Raji (cell line): ENCODE results near the gene LAMA3.

Experiments
- POLR2A ChIP-seq: IDR thresholded peaks from 2 replicates; pipeline ENCODE4 v1.6.1; 2011; ENCODE audit warnings: low read depth, low read length, control low read depth; ENCODE audit not compliant: insufficient read depth

Gene LAMA3

DNA sequence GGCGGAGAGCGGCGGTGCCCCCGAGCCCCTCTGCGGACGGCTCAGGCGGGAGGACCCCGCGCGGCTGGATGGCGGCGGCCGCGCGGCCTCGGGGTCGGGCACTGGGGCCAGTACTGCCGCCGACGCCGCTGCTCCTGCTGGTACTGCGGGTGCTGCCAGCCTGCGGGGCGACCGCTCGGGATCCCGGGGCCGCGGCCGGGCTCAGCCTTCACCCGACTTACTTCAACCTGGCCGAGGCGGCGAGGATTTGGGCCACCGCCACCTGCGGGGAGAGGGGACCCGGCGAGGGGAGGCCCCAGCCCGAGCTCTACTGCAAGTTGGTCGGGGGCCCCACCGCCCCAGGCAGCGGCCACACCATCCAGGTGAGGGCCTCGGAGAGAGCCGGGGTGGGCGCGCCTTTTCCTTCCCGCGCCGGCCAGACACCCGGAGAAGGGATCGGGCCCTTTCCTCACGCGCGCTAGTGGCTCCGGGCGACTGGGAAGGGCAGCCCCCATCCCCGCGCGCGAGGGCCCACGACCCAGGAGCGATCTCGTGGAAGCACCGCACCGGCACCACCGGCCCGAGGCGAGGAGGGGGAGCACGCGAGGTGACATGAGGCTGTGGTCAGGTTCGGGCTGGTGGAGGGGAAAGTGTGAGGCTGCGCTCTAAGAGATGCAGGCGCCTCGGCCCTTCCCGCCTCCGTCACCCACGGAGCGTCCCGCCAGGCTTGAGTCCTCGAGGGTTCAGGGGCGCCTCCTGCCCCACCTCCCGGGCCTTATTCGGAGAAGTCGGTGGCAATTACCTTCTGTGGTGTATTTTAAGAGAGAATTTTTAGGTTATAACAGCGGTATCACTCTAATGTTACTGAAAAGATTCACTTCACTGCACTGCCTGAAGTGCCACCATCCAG, 607 bp downstream of the LAMA3 start:
- no peak for TF ChIP-seq POLR2A

DNA sequence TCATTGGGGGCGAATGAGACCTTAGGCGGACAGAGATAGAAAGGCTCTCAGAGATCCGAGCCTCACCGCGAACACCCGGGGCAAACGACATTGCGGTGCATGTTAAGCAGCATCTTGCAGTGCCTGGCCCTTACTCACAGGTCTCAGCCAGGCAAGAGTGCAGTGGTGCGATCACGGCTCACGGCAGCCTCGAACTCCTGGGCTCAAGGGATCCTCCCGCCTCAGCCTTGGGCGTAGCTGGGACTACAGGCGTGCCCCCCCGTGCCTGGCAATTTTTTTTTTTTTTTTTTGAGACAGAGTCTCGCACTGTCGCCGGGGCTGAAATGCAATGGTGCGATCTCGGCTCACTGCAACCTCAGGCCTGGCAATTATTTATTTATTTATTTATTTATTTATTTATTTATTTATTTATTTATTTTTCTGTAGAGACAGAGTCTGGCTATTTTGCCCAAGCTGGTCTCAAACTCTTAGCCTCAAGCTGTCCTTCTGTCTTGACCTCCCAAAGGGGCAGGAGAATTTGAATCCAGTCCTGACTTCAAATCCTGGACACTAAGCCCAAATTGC, 1.3 kb downstream of the LAMA3 start:
- no peak for TF ChIP-seq POLR2A

DNA sequence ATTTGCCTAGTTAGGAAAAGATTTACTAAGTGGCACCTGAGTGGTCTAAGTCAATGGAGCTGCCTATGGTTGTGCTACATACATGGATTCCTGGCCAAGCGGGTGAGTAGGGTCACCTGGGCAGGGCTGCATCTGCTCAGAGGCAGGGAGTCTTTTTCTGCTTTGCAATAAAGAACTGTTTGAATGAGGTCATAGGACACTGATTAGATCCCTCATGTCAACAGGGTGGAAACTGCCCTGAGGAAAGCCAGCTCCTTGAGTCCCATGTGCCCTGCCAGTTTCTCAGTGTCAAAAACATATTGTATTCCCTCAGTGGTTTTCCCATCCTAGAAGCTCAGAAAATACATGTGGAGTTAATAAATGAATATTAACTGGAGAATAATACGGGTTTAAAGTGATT, 4.6 kb downstream of the LAMA3 start:
- no peak for TF ChIP-seq POLR2A

DNA sequence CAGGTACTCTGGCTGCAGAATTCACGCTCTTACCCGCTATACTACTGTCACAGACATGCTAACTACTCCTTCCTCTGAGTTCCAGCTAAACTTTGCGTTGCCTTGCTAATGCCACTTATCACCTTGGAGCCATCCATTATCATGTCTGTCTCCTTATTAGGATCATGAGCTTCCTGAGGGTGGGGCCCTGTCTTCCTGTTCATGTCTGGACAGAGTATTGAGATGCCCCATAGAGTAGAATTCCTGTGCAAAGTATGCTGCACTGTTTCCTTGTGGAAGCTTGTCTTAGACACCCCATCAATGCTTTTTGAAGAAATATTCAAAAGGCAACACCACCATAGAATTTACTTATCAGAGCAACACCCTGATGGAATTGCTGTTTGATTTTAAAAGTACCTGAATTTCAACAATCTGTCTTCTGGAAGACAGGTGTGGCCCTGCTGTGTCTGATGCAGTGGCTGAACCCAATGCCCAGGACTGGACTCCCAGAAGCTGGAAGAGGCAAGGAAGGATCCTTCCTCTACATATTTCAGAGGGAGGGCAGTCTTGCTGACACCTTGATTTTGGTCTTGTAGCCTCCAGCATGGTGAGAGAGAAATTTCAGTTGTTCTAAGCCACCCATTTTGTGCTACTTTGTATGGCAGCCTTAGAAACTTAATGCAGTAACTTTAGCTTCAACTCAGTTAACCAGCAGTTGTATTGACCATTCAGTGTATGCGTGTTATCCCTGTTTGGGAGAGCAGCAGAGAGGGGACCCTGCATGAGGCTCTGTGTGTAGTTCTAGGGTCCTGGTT, 5.6 kb downstream of the LAMA3 start:
- TF ChIP-seq POLR2A, result no peak

DNA sequence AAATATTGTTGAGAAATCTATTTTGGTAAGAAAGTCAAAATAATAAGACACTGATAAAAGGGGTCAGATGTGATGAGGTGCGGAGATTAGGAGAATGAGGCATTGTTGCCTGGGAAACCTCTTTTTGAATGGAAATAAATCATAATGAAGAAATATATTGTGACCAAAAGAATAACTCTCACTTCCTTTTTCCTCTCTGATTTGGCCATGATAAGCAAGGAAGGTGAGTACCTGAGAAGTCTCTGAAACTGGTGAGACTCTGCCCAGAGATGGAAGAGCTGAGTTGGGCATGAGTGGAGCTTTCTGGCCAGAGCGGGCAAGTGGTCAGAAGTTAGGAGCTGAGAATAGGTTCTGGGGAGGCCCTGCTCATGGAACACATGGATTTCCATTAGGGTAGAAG, 11.8 kb downstream of the LAMA3 start:
- no peak for TF ChIP-seq POLR2A

DNA sequence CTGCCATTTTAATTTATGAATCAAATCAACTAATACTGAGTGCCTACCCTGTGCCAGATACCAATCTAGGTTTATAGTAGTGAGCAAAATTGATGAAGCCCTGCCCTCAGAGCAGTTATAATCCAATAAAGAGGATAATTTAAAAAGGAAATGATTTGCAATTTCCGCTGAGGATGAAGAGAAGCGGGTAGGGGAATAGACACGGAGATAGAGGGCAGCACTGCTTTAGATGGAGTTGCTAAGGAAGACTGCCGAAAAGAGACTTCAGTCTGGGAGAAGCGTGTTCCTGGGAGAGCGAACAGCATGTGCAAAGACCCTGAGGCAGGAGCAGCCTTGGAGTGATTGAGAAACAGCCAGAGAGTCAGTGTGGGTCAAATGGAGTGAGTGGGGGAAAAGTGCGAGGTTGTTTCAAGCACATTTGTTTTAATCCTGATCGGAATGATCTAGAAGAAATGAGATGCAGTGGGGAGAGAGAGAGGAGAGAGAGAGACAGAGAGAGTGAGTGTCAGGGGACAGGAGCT, 12.4 kb downstream of the LAMA3 start:
- no peak for TF ChIP-seq POLR2A

DNA sequence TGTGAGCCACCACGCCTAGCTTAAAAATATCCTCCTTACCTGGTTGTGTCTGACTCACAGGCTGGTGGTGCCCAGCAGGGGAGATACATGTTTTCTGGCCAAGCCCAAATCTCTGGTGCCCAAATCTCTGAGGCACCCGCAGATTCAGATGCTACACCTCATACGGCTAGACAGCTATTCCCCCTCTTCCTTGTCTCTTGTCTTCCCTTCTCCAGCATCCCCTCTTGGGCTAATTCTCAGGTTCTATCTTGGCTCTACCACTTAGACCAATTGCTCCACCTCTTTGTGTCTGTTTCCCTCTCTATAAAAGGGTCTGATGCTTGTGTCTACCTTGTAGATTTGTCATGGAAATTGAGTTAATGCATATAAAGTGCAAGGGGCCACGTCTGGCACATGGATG, 13.4 kb downstream of the LAMA3 start:
- no peak for TF ChIP-seq POLR2A

DNA sequence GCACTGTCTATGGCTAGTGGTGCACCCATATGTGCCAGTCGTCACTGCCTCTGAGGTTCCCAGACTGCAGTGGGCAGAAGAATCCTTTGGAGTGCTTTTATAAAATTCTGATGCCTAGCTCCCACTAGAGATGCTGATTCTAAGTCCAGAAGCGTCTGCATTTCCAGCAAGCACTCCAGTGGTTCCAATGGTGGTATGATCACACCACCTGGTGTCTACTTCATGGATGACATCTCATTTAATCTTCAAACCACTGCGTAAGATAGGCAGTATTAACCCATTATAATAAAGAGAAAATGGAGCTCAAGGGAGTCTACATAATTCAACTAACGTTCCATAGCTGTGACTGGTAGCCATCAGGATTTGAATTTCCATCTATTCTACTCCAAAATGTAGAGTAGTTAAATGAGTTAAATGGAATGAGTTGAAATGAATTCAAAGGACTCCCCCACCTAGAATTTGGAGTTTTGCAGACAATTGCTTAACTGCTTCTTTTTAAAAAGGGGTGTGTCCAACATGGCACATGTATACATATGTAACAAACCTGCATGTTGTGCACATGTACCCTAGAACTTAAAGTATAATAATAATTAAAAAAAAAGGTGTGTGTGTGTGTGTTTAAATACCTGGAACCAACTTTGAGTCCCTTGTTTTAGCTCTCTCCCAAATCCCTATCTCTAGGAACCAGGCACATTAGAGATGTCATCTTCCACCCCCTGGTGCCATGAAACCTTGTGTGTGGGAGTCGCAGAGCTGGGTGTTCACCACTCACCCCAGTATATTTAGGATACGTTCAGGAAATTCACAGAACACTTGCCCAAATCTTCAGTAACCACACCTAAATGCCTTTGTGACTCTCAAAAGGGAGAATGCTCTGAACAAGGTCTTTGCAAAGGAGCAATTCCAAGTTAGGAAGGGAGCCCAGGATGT, 14.1 kb downstream of the LAMA3 start:
- no peak for TF ChIP-seq POLR2A

DNA sequence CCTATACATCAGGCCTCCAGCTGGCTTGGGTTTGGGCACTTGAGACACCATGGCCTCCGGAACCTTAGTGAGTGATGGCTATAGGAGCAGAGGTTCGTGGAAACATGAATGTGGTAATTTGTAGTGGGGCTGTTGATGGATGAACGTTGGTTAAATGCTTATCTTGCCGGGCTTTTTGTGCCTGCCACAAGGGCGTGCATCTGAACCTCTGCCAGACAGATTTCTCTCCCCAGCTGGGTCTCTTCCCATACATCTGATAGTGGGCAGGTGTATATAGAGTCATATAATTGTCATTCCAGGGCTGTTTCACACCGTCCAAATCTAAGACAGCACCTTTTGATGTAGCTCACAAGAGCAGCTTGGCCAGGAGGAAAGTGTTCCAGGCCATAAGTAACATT, 14.7 kb downstream of the LAMA3 start:
- TF ChIP-seq POLR2A, result no peak

DNA sequence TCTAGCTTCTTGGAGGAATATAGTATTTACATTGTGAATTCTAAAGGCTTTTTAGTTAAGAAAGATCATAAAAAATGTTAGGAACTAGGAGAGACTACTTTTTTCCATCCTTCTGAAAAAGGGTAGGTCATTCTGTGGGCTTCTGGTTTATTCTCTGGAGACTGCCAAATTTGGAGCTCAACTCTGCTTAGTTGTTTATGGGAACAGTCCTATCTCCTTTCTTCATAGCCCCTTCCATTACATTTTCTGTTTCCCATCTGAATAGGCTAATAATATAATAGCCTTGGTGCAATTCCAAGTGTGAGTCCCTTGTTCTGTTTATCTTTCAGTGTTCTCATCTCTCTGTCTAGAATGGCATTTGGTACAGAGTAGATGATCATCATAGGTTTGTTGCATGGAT, 15.6 kb downstream of the LAMA3 start:
- no peak for TF ChIP-seq POLR2A

DNA sequence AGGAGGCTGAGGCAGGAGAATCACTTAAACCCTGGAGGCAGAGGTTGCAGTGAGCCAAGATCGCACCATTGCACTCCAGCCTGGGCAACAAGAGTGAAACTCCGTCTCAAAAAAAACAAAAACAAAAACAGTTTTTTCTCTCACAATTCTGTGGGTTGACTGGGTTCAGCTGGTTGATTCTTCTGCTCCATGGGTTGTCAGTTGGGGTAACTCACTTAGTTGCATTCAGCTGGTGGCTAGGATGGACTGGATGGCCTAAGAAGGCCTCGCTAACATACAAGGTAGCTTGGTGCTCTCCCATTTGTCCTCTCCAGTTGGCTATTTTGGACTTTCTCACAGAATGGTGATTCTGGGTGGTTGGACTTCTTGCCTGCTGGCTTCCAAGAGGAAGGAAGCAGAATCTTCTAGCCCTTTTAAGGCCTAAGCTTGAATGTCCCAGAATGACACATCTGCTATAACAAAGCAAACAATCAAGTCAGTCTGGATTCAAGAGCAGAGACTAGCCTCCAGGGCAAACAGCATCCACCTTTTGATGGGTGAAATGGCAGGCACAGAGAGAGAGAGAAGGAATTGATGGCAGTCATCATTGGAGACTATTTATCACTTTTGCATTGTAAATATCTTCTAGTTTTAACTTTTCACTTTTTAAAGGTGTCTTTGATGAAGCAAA, 17.9 kb downstream of the LAMA3 start:
- TF ChIP-seq POLR2A, result no peak

DNA sequence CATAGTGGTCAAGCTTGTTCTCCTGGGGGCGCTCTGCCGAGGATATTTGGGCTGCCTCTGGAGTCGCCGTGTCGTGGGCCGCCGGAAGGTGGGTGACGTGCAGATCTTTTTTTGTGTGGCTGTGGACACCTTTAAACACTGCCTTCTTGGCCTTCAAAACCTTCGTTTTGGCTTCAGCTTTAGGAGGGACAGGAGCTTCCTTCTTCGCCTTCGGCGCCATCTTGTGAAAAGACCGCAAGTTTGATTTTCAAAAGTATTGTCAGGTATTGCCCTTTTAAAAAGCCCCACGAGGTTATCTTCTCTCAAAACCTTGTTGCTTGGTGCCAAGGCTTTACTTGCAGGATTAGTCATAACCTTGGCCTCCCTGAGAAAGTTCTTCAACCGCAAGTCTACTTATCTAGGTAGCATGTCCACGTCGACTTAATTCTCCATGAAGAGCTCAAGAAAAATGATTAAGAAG, 20.8 kb downstream of the LAMA3 start:
- no peak for TF ChIP-seq POLR2A

DNA sequence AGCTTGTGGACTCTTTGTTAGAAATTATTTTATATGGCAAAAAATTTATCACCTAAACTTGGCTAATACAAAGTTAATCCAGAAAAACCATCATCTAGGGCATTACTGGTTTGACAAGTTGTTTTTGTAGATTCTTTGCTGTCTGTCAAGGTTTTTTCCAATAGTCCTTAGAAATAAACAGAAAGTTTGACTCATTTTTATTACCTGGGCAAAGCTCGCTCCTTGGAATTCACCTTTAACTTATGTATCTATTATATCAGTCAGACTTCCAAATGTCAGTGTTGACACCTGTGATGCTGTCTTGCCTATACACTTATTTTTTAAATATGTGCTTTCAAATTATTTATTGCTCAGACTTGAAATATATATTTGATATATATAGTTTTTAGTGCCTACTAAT, 21.7 kb downstream of the LAMA3 start:
- no peak for TF ChIP-seq POLR2A

DNA sequence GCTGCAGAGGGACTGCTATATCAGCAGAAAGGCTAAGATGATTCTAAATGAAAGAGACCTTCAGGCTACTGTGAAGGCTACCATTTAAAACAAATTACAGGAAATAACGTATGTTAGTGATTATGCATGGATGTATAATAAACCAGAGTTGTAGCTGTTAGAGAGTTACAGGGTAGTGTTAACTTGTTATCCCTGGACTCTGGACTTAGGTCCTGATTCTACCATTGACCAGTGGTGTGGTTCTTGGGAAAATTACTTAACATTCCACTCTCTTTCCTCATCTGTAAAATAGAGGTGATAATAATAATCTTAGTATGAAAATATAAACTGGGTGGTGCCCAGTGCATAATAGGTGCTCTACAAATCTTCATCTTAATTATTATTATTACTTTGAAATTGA, 22.2 kb downstream of the LAMA3 start:
- no peak for TF ChIP-seq POLR2A
